PC-3 (cell line): ENCODE data around the gene ADAM22. TPM values are rescaled to one million over a fixed set of nuclear protein-coding genes. Genes with fewer than 3 reads are reported as not detected.

Experiments used
- ATAC-seq: fragments of 200-7000 bp; cut with Tn5 transposase; 2 replicates; pipeline ENCODE4 v1.9.1; 2020; ENCODE audit warnings: mild to moderate bottlenecking, moderate library complexity
- BruUV-seq: library from RNA; stranded (reverse); fragments of 400-500 nt; replicated peaks from 2 replicates; lab custom pipeline; 2021; lab: Mats Ljungman, UMichigan
- CTCF ChIA-PET: fragments of 300-600 bp; sonication (Branson Sonifier 250); formaldehyde crosslinking; loops from one replicate; lab custom pipeline; 2022; ENCODE audit warnings: antibody characterized with exemption; lab: Charles Lee
- POLR2A ChIA-PET: fragments of 300-600 bp; sonication (Branson Sonifier 250); formaldehyde crosslinking; loops from one replicate; lab custom pipeline; 2022; ENCODE audit warnings: antibody characterized with exemption; ENCODE audit not compliant: unreplicated experiment; lab: Charles Lee
- DNase-seq: peaks from one replicate; pipeline ENCODE4 v3.0.0-alpha.2; 2015
- H2AFZ ChIP-seq: fragments of 300-600 bp; sonication (generic); 2 replicates; pipeline ENCODE4 v1.6.0; 2016; ENCODE audit warnings: antibody characterized with exemption, low read length
- H3F3A ChIP-seq: fragments of 300-600 bp; sonication (generic); one replicate; pipeline ENCODE4 v1.6.0; 2017; ENCODE audit warnings: antibody characterized with exemption, low read length, control low read depth, mild to moderate bottlenecking; ENCODE audit not compliant: unreplicated experiment
- H3K27ac ChIP-seq: fragments of 300-600 bp; sonication (generic); 2 replicates; pipeline ENCODE4 v1.5.1; 2016; ENCODE audit warnings: mild to moderate bottlenecking, low read length
- H3K27me3 ChIP-seq: fragments of 300-600 bp; sonication (generic); 2 replicates; pipeline ENCODE4 v1.6.1; 2016; ENCODE audit warnings: low read length, mixed read lengths
- H3K36me3 ChIP-seq: fragments of 300-600 bp; sonication (generic); 2 replicates; pipeline ENCODE4 v1.6.1; 2016; ENCODE audit warnings: low read depth, mixed run types, low read length, mixed read lengths
- H3K4me1 ChIP-seq: fragments of 300-600 bp; sonication (generic); 2 replicates; pipeline ENCODE4 v1.5.1; 2016; ENCODE audit warnings: low read length; ENCODE audit not compliant: insufficient read depth
- H3K4me2 ChIP-seq: fragments of 300-600 bp; sonication (generic); 2 replicates; pipeline ENCODE4 v1.6.0; 2016; ENCODE audit warnings: low read length
- H3K4me3 ChIP-seq: fragments of 300-600 bp; sonication (generic); 2 replicates; pipeline ENCODE4 v1.5.1; 2016; ENCODE audit warnings: mild to moderate bottlenecking, low read length, mixed read lengths
- H3K79me2 ChIP-seq: fragments of 300-600 bp; sonication (generic); 2 replicates; pipeline ENCODE4 v1.6.1; 2017; ENCODE audit warnings: low read length, mixed read lengths
- H3K9ac ChIP-seq: fragments of 300-600 bp; sonication (generic); 2 replicates; pipeline ENCODE4 v1.6.0; 2016; ENCODE audit warnings: mild to moderate bottlenecking, low read length
- H3K9me2 ChIP-seq: fragments of 300-600 bp; sonication (generic); replicated peaks from 2 replicates; pipeline ENCODE4 v1.6.1; 2016; ENCODE audit warnings: mixed run types, low read length, mixed read lengths
- H3K9me3 ChIP-seq: fragments of 300-600 bp; sonication (generic); 2 replicates; pipeline ENCODE4 v1.6.1; 2016; ENCODE audit warnings: low read length, mixed read lengths
- H4K20me1 ChIP-seq: fragments of 300-600 bp; sonication (generic); 2 replicates; pipeline ENCODE4 v1.6.1; 2016; ENCODE audit warnings: low read length, mixed read lengths
- CTCF ChIP-seq: fragments of 300-600 bp; sonication (generic); conservative IDR thresholded peaks from 2 replicates; pipeline ENCODE4 v1.5.1; 2017; ENCODE audit warnings: antibody characterized with exemption, low read depth, mild to moderate bottlenecking, low read length
- EZH2 ChIP-seq: fragments of 300-600 bp; sonication (generic); IDR thresholded peaks from one replicate; pipeline ENCODE4 v1.6.1; 2017; ENCODE audit warnings: antibody characterized with exemption, mild to moderate bottlenecking, low read length; ENCODE audit not compliant: unreplicated experiment
- EZH2phosphoT487 ChIP-seq: fragments of 300-600 bp; sonication (generic); IDR thresholded peaks from 2 replicates; pipeline ENCODE4 v1.6.1; 2018; ENCODE audit warnings: mild to moderate bottlenecking, antibody characterized with exemption, low read length, borderline replicate concordance
- intact Hi-C: fragments of 100-400 bp; cut with micrococcal nuclease; formaldehyde crosslinking; loops from 2 replicates; pipeline ENCODE4 v1.9.0; 2023
- total RNA-seq: library from RNA; depleted of rRNA; stranded (reverse); fragments of >200 nt; gene quantifications from 2 replicates; pipeline ENCODE4 v1.2.3, GENCODE V29; 2014

The ADAM22 gene
- total RNA-seq, 1 experiment from 2014 or later = 4.4 TPM

- no peaks in the 10 kb centered on the region for H3K27me3 ChIP-seq
- BruUV-seq = no TSS peak
- no peak for ATAC-seq
- H3F3A ChIP-seq = no peaks in the 10 kb centered on the region
- ChIA-PET POLR2A (no interaction called here), CTCF (no interaction called here)
- DNase-seq = no peak
- H3K9me3 ChIP-seq = no peaks in the 10 kb centered on the region
- no peaks in the 10 kb centered on the region for H4K20me1 ChIP-seq
- TF ChIP-seq CTCF = no peak
- TF ChIP-seq EZH2 = no peak
- no peak for TF ChIP-seq EZH2phosphoT487
- H3K79me2 ChIP-seq = no peaks in the 10 kb centered on the region
- H3K4me3 ChIP-seq = no peak overlapping the region
- H3K4me2 ChIP-seq = no peak overlapping the region
- intact Hi-C loops = no loop called here
- H3K27ac ChIP-seq = no peak overlapping the region
- H3K36me3 ChIP-seq = no peaks in the 10 kb centered on the region
- no peaks in the 10 kb centered on the region for H3K9me2 ChIP-seq
- no peak overlapping the region for H3K9ac ChIP-seq
- H2AFZ ChIP-seq = no peak overlapping the region
- no peaks in the 10 kb centered on the region for H3K4me1 ChIP-seq
Measured at GRCh38 chr7:88075216-88075615, 141.2 kb downstream of the ADAM22 start.

GRCh38 chr7:88083883-88084282 lies 149.8 kb downstream of the ADAM22 start:
- intact Hi-C loops = no loop called here
- no peaks in the 10 kb centered on the region for H3F3A ChIP-seq
- no peak overlapping the region for H3K4me2 ChIP-seq
- ATAC-seq (no peak), DNase-seq (no peak)
- BruUV-seq = no TSS peak
- H3K9ac ChIP-seq = no peak overlapping the region
- no peaks in the 10 kb centered on the region for H3K79me2 ChIP-seq
- H3K27me3 ChIP-seq = no peaks in the 10 kb centered on the region
- no peak for TF ChIP-seq CTCF
- no peak for TF ChIP-seq EZH2phosphoT487
- no peak for TF ChIP-seq EZH2
- H3K4me1 ChIP-seq = no peaks in the 10 kb centered on the region
- CTCF ChIA-PET = interaction anchor here (0.8 kb wide), 1 partner anchor 265 kb away, joined by 4 read pairs; no protein-coding TSS in a partner anchor
- no peaks in the 10 kb centered on the region for H3K9me3 ChIP-seq
- H3K36me3 ChIP-seq = no peaks in the 10 kb centered on the region
- H3K4me3 ChIP-seq = no peak overlapping the region
- H4K20me1 ChIP-seq = no peaks in the 10 kb centered on the region
- no peak overlapping the region for H3K27ac ChIP-seq
- no peaks in the 10 kb centered on the region for H3K9me2 ChIP-seq
- POLR2A ChIA-PET = no interaction called here
- no peak overlapping the region for H2AFZ ChIP-seq

- no peaks in the 10 kb centered on the region for H3K9me3 ChIP-seq
- intact Hi-C loops = no loop called here
- no peak overlapping the region for H3K4me3 ChIP-seq
- no peak overlapping the region for H3K9ac ChIP-seq
- POLR2A ChIA-PET = no interaction called here
- H3F3A ChIP-seq = no peaks in the 10 kb centered on the region
- no peak overlapping the region for H2AFZ ChIP-seq
- no peaks in the 10 kb centered on the region for H3K79me2 ChIP-seq
- TF ChIP-seq EZH2phosphoT487 = no peak
- no peak for TF ChIP-seq CTCF
- no peak for TF ChIP-seq EZH2
- CTCF ChIA-PET = no interaction called here
- H3K36me3 ChIP-seq = no peaks in the 10 kb centered on the region
- ATAC-seq (no peak), DNase-seq (no peak)
- no peaks in the 10 kb centered on the region for H3K4me1 ChIP-seq
- H4K20me1 ChIP-seq = no peaks in the 10 kb centered on the region
- H3K27me3 ChIP-seq = no peaks in the 10 kb centered on the region
- no TSS peak for BruUV-seq
- H3K9me2 ChIP-seq = no peaks in the 10 kb centered on the region
- no peak overlapping the region for H3K27ac ChIP-seq
- no peak overlapping the region for H3K4me2 ChIP-seq
Measured at GRCh38 chr7:88089561-88089960, 155.5 kb downstream of the ADAM22 start.
